IPS-11a (cell line): ENCODE measurements around the gene TTC8.
A peak's percentile ranks its signal among the peaks of the same experiment; 100 is the strongest.
"Not testable (repeated sequence)": the region's sequence is repeated elsewhere in the genome, so short reads cannot be mapped to it uniquely, and the experiment has no call there.

Experiments used
- H3K4me3 ChIP-seq: one replicate; pipeline ENCODE4 v1.5.1; 2013; ENCODE audit warnings: low read depth, low read length, control low read depth

TTC8 gene

GRCh38 chr14:88823968-88824313 lies 510 bp upstream of the TTC8 start:
- peak overlapping the region; percentile 58 for H3K4me3 ChIP-seq

- peak overlapping the region; percentile 88 for H3K4me3 ChIP-seq
Measured at GRCh38 chr14:88825078-88825458, 617 bp downstream of the TTC8 start.

- no peak overlapping the region for H3K4me3 ChIP-seq
Measured at GRCh38 chr14:88825503-88825902, 1.1 kb downstream of the TTC8 start.

DNA sequence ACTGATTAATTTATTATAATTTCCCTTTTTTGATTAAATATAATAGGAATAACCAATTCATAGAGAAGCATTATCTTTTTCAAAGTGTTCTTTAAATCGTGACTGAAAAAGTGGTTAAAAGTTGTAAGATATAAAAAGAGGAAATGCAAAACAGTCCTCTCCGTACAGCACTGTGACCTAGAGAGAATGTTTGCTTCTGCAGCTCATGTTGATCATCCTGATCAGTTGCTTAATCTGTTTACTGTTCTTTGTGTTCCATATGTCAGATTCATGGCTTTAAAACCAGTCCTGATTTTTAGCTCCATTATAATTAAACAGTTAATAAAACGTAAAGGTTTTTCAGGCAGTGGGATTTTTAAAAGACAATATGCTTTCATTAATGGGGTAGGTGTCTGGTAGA lies 4.7 kb downstream of the TTC8 start:
- no peak overlapping the region for H3K4me3 ChIP-seq

DNA sequence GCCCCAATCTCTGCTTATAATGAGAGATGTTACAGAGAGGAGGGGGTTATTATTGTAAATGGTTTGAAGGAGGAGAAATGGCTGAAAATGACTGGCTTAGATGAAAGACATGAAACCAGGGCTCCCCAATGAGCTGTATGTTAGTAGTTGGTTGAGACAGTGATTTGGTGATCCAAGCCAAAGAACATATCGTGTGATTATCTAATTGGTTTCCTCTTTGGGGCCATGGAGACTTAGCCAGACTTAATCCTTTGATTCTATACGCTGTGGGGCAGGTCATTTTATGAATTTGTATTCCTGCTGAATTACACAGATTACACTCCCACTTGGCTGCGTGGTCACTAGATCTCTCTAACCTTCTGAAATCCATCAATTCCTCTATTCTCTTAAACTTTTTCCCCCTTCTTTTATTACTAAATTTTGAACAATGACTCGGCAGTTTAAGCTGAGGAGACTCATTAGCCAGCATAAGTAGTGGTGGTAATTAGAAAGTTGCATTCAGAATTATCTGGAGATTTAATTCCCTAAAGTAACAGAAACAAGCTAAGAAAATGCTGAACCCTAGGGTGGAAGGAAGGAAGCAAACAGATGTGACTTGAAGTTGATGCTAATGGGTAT lies 5.3 kb downstream of the TTC8 start:
- no peak overlapping the region for H3K4me3 ChIP-seq

GRCh38 chr14:88831284-88831683 lies 6.8 kb downstream of the TTC8 start:
- H3K4me3 ChIP-seq, result no peak overlapping the region

GRCh38 chr14:88834883-88835431 lies 10.5 kb downstream of the TTC8 start:
- no peak overlapping the region for H3K4me3 ChIP-seq

- no peak overlapping the region for H3K4me3 ChIP-seq
Measured at GRCh38 chr14:88835661-88836060, 11.2 kb downstream of the TTC8 start.

DNA sequence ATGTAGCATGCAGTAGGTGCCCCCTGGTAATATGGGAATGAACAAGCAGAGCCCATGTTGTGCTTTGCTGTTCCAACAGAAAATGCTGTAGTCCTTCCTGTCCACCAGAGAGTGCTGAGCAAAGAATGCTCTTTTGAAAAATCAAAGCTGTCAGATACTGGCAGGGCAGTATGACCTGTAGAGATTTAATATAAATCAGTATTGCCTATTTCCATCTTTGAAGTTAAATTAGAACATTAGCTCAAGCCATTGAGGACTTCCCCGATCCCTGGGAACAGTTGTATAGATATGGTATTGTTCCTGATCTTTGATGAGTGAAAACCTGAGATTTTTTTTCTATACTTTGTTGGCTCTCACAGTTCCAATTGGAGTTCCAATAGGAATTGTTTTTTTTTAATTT lies 13.0 kb downstream of the TTC8 start:
- H3K4me3 ChIP-seq, result no peak overlapping the region

- no peak overlapping the region for H3K4me3 ChIP-seq
Measured at GRCh38 chr14:88838015-88838414, 13.6 kb downstream of the TTC8 start.

- H3K4me3 ChIP-seq, result no peak overlapping the region
Measured at GRCh38 chr14:88840926-88841325, 16.5 kb downstream of the TTC8 start.

DNA sequence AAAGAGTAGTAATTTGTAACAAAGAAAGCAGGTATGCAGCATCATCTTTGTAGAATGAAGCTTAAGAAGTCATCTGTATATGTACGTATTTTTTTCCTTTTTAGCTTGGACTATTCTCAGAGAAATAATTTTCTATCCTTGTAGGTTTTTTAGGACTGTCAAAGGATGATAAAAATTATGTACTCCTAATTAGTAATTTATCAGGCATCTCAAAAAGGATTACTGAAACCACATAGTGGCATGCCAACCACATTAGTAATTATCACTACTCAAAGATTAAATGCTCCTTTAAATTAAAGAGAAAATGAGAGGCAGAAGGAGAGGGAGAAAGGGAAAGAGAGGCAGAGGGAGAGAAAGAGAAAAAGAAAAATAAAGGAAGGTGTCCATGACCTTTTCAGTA lies 17.3 kb downstream of the TTC8 start:
- H3K4me3 ChIP-seq, result no peak overlapping the region

GRCh38 chr14:88842414-88842813 lies 18.0 kb downstream of the TTC8 start:
- H3K4me3 ChIP-seq, result no peak overlapping the region

DNA sequence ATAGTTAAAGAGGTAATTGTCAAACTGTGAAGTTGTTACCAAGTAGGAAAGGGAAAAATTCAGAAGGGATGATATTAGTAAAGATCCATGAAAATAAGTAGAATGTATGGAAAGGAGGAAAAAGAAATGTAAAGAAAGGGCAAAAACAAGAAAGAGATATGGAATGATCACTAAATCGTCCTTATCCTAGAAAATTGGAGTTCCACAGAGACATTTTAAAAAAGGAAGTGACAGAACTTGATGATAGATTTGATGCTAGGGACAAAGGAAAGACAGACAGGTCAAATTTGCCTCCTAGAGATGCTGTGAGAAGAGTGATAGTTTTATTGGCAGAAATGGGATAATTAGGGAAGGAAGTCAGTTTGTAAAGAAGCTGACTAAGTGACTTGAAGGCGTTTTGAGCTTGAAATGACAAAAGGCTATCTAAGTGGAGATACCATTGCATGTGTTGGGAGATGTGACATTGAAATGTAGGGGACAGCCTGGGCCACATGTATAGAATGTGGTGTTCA lies 20.6 kb downstream of the TTC8 start:
- no peak overlapping the region for H3K4me3 ChIP-seq

- no peak overlapping the region for H3K4me3 ChIP-seq
Measured at GRCh38 chr14:88848571-88848970, 24.1 kb downstream of the TTC8 start.

GRCh38 chr14:88849716-88850115 lies 25.3 kb downstream of the TTC8 start:
- H3K4me3 ChIP-seq, result no peak overlapping the region

DNA sequence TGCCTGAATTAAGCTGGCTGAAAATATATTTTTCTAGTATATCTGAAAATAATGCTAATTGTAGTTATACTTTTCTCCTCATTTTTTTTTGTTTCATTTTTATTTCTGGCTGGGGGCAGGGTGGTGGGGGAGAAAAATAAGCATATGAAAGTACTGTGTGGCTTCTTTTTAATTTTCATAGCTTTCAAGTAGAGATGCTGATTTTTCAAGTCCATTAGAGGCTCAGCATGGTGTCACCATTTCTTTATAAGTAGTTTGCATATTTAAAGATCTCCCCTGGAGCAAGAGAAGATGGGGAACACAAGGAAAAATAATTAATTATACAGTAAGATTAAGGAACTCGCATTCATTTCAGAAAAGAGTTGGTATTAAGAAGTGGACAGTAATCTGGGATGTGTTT lies 27.1 kb downstream of the TTC8 start:
- H3K4me3 ChIP-seq, result no peak overlapping the region

DNA sequence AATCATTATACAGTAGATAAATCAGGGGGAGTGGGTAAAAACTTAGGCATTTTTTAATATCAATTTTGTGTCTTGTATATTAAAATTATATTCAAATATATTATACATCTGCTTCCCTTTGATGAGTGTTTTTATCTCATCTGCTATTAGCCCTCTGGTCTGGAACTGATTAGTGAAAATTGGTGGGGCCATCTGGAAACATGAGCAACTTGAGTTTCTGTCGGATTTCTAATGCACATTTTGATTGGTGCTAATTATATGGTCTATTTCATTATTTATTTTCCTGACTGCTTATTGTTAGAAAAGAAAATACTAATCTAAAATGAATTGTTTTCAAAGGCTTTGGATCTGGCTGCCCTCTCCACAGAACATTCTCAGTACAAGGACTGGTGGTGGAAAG lies 28.2 kb downstream of the TTC8 start:
- H3K4me3 ChIP-seq, result no peak overlapping the region

DNA sequence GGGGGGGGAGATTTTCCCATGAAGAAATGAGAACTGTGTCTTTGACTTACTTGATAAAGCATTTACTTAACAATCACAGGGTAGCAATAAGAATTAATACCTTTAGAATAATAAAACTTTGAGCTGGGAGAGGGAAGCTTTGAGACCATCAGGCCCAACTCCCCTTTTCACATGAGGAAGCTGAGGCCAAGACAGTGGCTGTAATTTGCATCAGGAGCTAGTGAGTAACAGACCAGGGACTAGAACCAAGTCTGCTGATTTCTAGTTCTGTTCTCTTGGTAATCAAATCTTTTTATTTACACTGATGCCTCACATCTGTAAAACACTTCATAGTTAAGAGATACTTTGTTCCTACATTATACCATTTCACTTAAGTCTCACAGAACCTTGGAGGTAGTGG lies 28.7 kb downstream of the TTC8 start:
- no peak overlapping the region for H3K4me3 ChIP-seq

DNA sequence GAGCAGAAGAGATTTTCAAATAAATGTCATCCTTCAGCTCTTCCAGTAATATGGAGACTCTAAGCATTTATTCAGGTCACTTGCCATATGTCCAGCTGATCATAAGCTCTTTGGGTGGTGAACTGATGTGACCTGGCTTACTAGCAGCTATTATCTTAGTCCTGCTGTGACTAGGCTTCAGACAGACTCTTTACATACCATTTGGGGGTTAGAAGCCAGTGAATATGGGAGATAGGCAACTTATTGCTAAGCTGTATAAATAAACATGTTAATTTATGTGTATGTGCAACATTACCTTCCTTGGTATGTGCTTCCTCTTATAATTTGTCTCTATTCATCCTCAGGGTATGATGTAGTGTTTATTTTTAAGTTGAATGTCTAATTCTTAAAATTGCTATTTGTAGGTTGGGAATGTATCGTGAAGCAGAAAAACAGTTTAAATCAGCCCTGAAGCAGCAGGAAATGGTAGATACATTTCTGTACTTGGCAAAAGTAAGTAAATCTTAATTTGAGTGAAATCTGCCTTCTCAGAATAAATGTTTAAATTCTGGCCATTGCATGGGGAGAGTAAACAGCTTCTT lies 32.4 kb downstream of the TTC8 start:
- no peak overlapping the region for H3K4me3 ChIP-seq

DNA sequence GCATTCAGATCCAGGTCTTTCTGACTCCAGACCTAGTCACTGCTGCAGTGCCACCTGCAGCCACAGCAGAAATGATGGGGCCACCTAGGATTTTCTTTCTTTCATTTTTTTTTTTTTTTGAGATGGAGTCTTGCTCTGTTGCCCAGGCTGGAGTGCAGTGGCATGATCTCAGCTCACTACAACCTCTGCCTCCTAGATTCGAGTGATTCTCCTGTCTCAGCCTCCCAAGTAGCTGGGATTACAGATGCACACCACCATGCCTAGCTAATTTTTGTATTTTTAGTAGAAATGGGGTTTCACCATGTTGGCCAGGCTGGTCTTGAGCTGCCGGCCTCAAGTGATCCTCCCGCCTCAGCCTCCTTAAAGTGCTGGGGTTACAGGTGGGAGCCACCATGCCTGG lies 33.4 kb downstream of the TTC8 start:
- not testable (repeated sequence) for H3K4me3 ChIP-seq

GRCh38 chr14:88859118-88859517 lies 34.7 kb downstream of the TTC8 start:
- H3K4me3 ChIP-seq, result not testable (repeated sequence)

DNA sequence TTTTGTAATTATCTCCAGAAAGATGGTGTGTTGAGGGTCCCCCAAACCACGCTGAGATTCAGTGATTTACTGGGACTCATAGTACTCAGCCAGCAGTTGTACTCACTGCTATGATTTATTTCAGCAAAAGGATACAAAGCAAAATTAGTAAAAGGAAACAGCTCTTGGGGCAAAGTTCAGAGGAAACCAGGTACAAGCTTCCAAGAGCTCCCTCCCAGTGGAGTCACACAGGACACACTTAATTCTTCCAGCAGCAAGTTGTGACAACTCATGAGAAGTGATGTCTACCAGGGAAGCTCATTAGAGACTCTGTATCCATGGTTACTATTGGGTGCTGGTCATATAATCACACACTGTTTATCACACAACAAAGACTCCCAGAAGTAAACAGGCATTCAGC lies 38.7 kb downstream of the TTC8 start:
- H3K4me3 ChIP-seq, result no peak overlapping the region
